Caco-2 (cell line): ENCODE results near the gene RNFT2. TPM values are rescaled to one million over a fixed set of nuclear protein-coding genes. Genes with fewer than 3 reads are reported as not detected.
A peak's percentile ranks its signal among the peaks of the same experiment; 100 is the strongest.

ENCODE experiments used
- BruUV-seq: library from RNA; stranded (reverse); fragments of 400-500 nt; replicated peaks from 2 replicates; lab custom pipeline; 2021; lab: Mats Ljungman, UMichigan
- CTCF ChIA-PET: fragments of 300-600 bp; sonication (Branson Sonifier 250); formaldehyde crosslinking; loops from one replicate; lab custom pipeline; 2022; ENCODE audit warnings: antibody characterized with exemption; lab: Charles Lee
- POLR2A ChIA-PET: fragments of 300-600 bp; sonication (Branson Sonifier 250); formaldehyde crosslinking; loops from one replicate; lab custom pipeline; 2022; ENCODE audit warnings: antibody characterized with exemption; lab: Charles Lee
- DNase-seq, 2 experiments: peaks; one replicate each; pipeline versions ENCODE4 v3.0.0 to v3.0.0-alpha.2; 2020 to 2022
- H3K27me3 ChIP-seq: replicated peaks from 2 replicates; pipeline ENCODE4 v1.6.0; 2011; ENCODE audit warnings: low read length; ENCODE audit not compliant: control insufficient read depth, insufficient read depth
- H3K36me3 ChIP-seq: 2 replicates; pipeline ENCODE4 v1.5.1; 2011; ENCODE audit warnings: low read length; ENCODE audit not compliant: control insufficient read depth, insufficient read depth
- H3K4me1 ChIP-seq: fragments of 250-450 bp; sonication (Bioruptor Pico); 2 replicates; pipeline ENCODE4 v1.5.1; 2020; ENCODE audit warnings: mild to moderate bottlenecking
- H3K4me3 ChIP-seq: 2 replicates; pipeline ENCODE4 v1.5.1; 2011; ENCODE audit warnings: low read depth, mild to moderate bottlenecking, control low read depth, low read length
- H3K9me3 ChIP-seq: fragments of 250-450 bp; sonication (Bioruptor Pico); 2 replicates; pipeline ENCODE4 v1.5.1; 2020; ENCODE audit warnings: mild to moderate bottlenecking, moderate library complexity
- H3K27ac Mint-ChIP-seq: one replicate; pipeline ENCODE4 v1.8.0; 2022; ENCODE audit warnings: mixed read lengths; ENCODE audit not compliant: unreplicated experiment
- H3K27me3 Mint-ChIP-seq: one replicate; pipeline ENCODE4 v1.8.0; 2022; ENCODE audit warnings: mixed read lengths; ENCODE audit not compliant: insufficient read depth, unreplicated experiment
- H3K36me3 Mint-ChIP-seq: one replicate; pipeline ENCODE4 v1.8.0; 2022; ENCODE audit warnings: mild to moderate bottlenecking, mixed read lengths; ENCODE audit not compliant: insufficient read depth, unreplicated experiment
- H3K4me1 Mint-ChIP-seq: one replicate; pipeline ENCODE4 v1.8.0; 2022; ENCODE audit warnings: low read depth, mixed read lengths; ENCODE audit not compliant: unreplicated experiment
- H3K4me3 Mint-ChIP-seq: one replicate; pipeline ENCODE4 v1.8.0; 2022; ENCODE audit warnings: mild to moderate bottlenecking, moderate library complexity, mixed read lengths; ENCODE audit not compliant: unreplicated experiment
- H3K9me3 Mint-ChIP-seq: one replicate; pipeline ENCODE4 v1.8.0; 2022; ENCODE audit warnings: mixed read lengths; ENCODE audit not compliant: unreplicated experiment
- intact Hi-C: fragments of 100-400 bp; cut with micrococcal nuclease; formaldehyde crosslinking; loops from one replicate; pipeline ENCODE4 v1.10.0; 2022; ENCODE audit not compliant: unreplicated experiment
- total RNA-seq: library from RNA; stranded (reverse); gene quantifications from 2 replicates; pipeline ENCODE4 v1.2.3, GENCODE V29; 2022
- TF ChIP-seq, protein P1 (sequence below), 2 experiments: fragments of 200-600 bp in 1 of 2; IDR thresholded peaks; 1 replicate in 1 of 2; 2 replicates in 1 of 2; pipeline versions ENCODE4 v1.5.1 to v1.8.0; 2011 to 2022; ENCODE audit warnings: antibody characterized with exemption in 1 of 2, control low read depth in 1 of 2, inconsistent platforms in 1 of 2, low read depth in 1 of 2, low read length in 1 of 2, mild to moderate bottlenecking in 1 of 2, moderate library complexity in 1 of 2; ENCODE audit not compliant: insufficient read depth in 1 of 2, severe bottlenecking in 1 of 2, unreplicated experiment in 1 of 2

RNFT2 gene
- total RNA-seq, 1 experiment from 2014 or later, result 11.6 TPM

DNA sequence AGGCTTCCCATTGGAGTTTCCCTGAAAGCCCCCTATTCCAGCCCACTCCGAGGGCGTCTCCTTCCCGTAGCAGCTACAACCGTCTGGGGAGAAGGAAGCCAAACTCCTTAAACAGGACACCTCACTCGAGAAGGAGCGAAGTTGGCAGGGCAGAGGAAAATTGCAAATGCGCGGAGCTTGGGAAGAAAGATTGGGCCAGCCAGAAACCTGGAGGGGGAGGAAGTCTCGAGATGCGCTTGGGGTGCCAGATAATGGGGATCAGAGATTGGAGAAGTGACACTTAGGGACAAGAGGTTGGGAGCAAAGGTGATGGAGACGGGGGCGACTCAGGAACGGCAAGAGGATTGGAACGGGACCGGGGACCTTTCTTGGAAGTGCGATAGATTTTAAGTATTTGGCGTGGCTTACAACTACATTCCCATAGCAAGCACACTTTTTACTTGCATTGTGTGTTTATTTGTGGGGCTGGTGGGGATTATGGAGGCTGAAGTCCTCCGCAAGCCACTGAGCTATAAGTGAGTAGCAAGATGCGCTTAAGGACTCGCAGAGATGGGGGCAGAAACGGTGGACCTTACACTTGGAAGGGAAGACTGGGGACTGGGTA, 142.2 kb downstream of the RNFT2 start:
- TF ChIP-seq, protein P1, sequence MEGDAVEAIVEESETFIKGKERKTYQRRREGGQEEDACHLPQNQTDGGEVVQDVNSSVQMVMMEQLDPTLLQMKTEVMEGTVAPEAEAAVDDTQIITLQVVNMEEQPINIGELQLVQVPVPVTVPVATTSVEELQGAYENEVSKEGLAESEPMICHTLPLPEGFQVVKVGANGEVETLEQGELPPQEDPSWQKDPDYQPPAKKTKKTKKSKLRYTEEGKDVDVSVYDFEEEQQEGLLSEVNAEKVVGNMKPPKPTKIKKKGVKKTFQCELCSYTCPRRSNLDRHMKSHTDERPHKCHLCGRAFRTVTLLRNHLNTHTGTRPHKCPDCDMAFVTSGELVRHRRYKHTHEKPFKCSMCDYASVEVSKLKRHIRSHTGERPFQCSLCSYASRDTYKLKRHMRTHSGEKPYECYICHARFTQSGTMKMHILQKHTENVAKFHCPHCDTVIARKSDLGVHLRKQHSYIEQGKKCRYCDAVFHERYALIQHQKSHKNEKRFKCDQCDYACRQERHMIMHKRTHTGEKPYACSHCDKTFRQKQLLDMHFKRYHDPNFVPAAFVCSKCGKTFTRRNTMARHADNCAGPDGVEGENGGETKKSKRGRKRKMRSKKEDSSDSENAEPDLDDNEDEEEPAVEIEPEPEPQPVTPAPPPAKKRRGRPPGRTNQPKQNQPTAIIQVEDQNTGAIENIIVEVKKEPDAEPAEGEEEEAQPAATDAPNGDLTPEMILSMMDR (IDR thresholded peaks at IDR 0.05; ENCODE audit: insufficient read depth in 1 of 2, low read depth in 1 of 2, low read length in 1 of 2, severe bottlenecking in 1 of 2, unreplicated experiment in 1 of 2), result no peak
- peak overlapping the region; percentile 37 for H3K4me3 ChIP-seq
- no peaks in the 10 kb centered on the region for H3K9me3 Mint-ChIP-seq
- H3K36me3 Mint-ChIP-seq, result no peaks in the 10 kb centered on the region
- peaks cover 11% of the 10 kb centered on the region for H3K27me3 ChIP-seq
- CTCF ChIA-PET, result interaction anchor here (0.6 to 1.4 kb wide), 4 partner anchors 11 to 153 kb away, joined by 3 to 9 read pairs (median 4); no protein-coding TSS in a partner anchor
- H3K27ac Mint-ChIP-seq, result peak overlapping the region; percentile 34
- H3K36me3 ChIP-seq, result no peaks in the 10 kb centered on the region
- H3K9me3 ChIP-seq, result no peaks in the 10 kb centered on the region
- intact Hi-C loops, result loop anchor here (2.0 to 10.0 kb wide), 2 partner anchors 142 to 176 kb away; partner anchors contain the start of genes RNFT2 and SPRING1
- POLR2A ChIA-PET, result no interaction called here
- H3K4me1 Mint-ChIP-seq, result peaks cover 21% of the 10 kb centered on the region
- BruUV-seq, result no TSS peak
- H3K27me3 Mint-ChIP-seq, result peaks cover 32% of the 10 kb centered on the region
- DNase-seq, result no peak
- H3K4me3 Mint-ChIP-seq, result peak overlapping the region; percentile 85
- H3K4me1 ChIP-seq, result peaks cover 12% of the 10 kb centered on the region; the same call in 1 of the 2 replicates

DNA sequence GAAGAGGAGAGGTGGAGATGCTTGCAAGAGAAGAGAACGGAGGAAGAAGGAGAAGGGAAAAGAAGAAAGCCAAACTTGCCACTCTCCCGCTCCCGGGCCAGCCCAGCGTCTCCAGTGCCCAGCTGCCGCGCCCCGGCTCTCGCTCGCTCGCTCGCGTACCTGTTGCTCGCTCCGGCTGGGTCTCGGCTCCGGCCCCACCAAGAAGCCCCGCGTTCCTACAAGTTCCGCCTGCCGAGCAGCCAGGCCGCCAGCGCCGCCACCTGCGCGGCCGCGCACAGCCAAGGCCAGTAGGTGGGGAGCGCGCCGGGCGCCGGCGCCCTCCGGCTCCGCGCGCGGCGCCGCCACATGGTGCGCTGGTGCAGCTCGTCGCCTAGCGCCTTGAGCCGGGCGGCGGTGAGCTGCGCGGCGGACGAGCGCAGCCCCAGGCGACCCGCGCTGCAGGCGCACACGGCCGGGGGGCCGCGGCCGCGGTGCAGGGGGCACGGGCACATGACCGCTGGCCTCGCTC, 142.8 kb downstream of the RNFT2 start:
- peak; percentile 54 to 76 for DNase-seq
- TF ChIP-seq, protein P1 (IDR thresholded peaks at IDR 0.05; ENCODE audit: insufficient read depth in 1 of 2, low read depth in 1 of 2, low read length in 1 of 2, severe bottlenecking in 1 of 2, unreplicated experiment in 1 of 2), result peak in 1 of 2 experiments; percentile 2
- no TSS peak for BruUV-seq
- no peaks in the 10 kb centered on the region for H3K9me3 Mint-ChIP-seq
- Histone ChIP-seq H3K36me3 (no peaks in the 10 kb centered on the region), H3K4me1 (peaks cover 12% of the 10 kb centered on the region; the same call in 1 of the 2 replicates), H3K4me3 (peak overlapping the region; percentile 37), H3K9me3 (no peaks in the 10 kb centered on the region), H3K27me3 (peaks cover 11% of the 10 kb centered on the region)
- peaks cover 32% of the 10 kb centered on the region for H3K27me3 Mint-ChIP-seq
- peaks cover 21% of the 10 kb centered on the region for H3K4me1 Mint-ChIP-seq
- POLR2A ChIA-PET, result no interaction called here
- H3K36me3 Mint-ChIP-seq, result no peaks in the 10 kb centered on the region
- intact Hi-C loops, result loop anchor here (1.0 to 10.0 kb wide), 3 partner anchors 74 to 176 kb away; partner anchors contain the start of genes RNFT2 and SPRING1
- peak overlapping the region; percentile 85 for H3K4me3 Mint-ChIP-seq
- CTCF ChIA-PET, result interaction anchor here (0.6 to 1.4 kb wide), 4 partner anchors 10 to 154 kb away, joined by 4 to 9 read pairs (median 4); no protein-coding TSS in a partner anchor
- peak overlapping the region; percentile 34 for H3K27ac Mint-ChIP-seq

DNA sequence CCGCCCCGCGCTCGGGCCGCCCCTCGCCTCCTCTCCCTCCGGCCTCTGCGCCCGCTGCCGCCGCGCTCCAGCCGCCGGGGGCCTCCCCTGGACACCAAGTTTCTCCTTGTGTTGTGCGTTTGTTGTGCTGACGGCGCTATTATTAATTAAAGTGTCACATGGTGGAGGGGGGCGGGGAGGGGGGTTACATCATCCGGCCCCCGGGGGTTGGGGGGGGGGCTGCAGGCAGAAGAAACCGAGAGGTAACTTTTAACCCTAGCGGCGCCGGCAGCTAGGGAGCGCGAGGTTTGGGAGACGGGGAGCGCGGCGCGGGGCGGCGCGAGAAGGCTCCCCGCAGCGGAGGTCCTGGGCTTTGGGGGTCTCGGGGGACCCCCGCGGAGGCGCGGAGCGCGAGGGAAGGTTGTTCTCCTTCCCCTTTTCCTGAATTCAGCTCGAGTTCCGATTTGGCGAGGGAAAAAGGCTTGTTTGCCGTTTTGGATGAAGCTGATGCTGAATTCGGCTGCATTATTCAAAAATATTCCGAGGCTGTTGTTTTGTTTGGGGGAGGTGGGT, 143.3 kb downstream of the RNFT2 start, which contains the start of gene HRK:
TSS of gene HRK (minus strand) at position 117 of the 552 bp plus-strand sequence. CDS start 134 bp downstream, outside the sequence.
- H3K4me3 Mint-ChIP-seq, result peak within 1 kb of the TSS; percentile 85

More for the DNA sequence above, 143.3 kb downstream of the RNFT2 start, which contains the start of gene HRK:
- ChIA-PET POLR2A (no interaction called here), CTCF (interaction anchor here (0.6 to 1.4 kb wide), 2 partner anchors 62 to 154 kb away, joined by 4 to 9 read pairs; no protein-coding TSS in a partner anchor)
- intact Hi-C loops, result loop anchor here (1.0 to 10.0 kb wide), 3 partner anchors 74 to 177 kb away; partner anchors contain the start of genes RNFT2 and SPRING1
- H3K4me1 ChIP-seq, result peaks cover 12% of the 10 kb centered on the region; the same call in 1 of the 2 replicates
- H3K9me3 Mint-ChIP-seq, result no peaks in the 10 kb centered on the region
- TF ChIP-seq, protein P1 (IDR thresholded peaks at IDR 0.05; ENCODE audit: insufficient read depth in 1 of 2, low read depth in 1 of 2, low read length in 1 of 2, severe bottlenecking in 1 of 2, unreplicated experiment in 1 of 2), result no peak
- H3K9me3 ChIP-seq, result no peaks in the 10 kb centered on the region
- peaks cover 11% of the 10 kb centered on the region for H3K27me3 ChIP-seq
- peaks cover 32% of the 10 kb centered on the region for H3K27me3 Mint-ChIP-seq
- H3K4me3 ChIP-seq, result peak within 1 kb of the TSS; percentile 37
- no peaks in the 10 kb centered on the region for H3K36me3 ChIP-seq
- DNase-seq, result no peak
- H3K36me3 Mint-ChIP-seq, result no peaks in the 10 kb centered on the region
- peaks cover 21% of the 10 kb centered on the region for H3K4me1 Mint-ChIP-seq
- BruUV-seq, result no TSS peak
- H3K27ac Mint-ChIP-seq, result peak within 1 kb of the TSS; percentile 34
